Osteoblast (primary cell): ENCODE data around the gene TGM4. TPM values are rescaled to one million over a fixed set of nuclear protein-coding genes. Genes with fewer than 3 reads are reported as not detected.

ENCODE experiments used
- DNase-seq: peaks from one replicate; pipeline ENCODE4 v3.0.0; 2011; ENCODE audit warnings: low spot score, mixed read lengths; ENCODE audit not compliant: insufficient read length; ENCODE audit errors: missing footprints
- H2AFZ ChIP-seq: 2 replicates; pipeline ENCODE4 v1.6.0; 2011; ENCODE audit warnings: mild to moderate bottlenecking, low read length
- H3K27ac ChIP-seq: 2 replicates; pipeline ENCODE4 v1.5.1; 2011; ENCODE audit warnings: mild to moderate bottlenecking, low read depth, low read length, moderate library complexity
- H3K27me3 ChIP-seq: 2 replicates; pipeline ENCODE4 v1.6.0; 2012; ENCODE audit warnings: mild to moderate bottlenecking, control low read depth, inconsistent platforms, low read length, moderate library complexity; ENCODE audit not compliant: insufficient read depth
- H3K36me3 ChIP-seq: 2 replicates; pipeline ENCODE4 v1.5.1; 2011; ENCODE audit warnings: mild to moderate bottlenecking, low read length, control low read depth, moderate library complexity; ENCODE audit not compliant: insufficient read depth
- H3K4me1 ChIP-seq: 2 replicates; pipeline ENCODE4 v1.5.1; 2011; ENCODE audit warnings: mild to moderate bottlenecking, low read length, control low read depth, moderate library complexity; ENCODE audit not compliant: insufficient read depth
- H3K4me2 ChIP-seq: 2 replicates; pipeline ENCODE4 v1.6.0; 2011; ENCODE audit warnings: mild to moderate bottlenecking, low read length; ENCODE audit not compliant: insufficient read depth
- H3K4me3 ChIP-seq: fragments of 200-600 bp; sonication (generic); 3 replicates; pipeline ENCODE4 v1.5.1; 2012; ENCODE audit warnings: mild to moderate bottlenecking, low read length, inconsistent platforms; ENCODE audit not compliant: insufficient read depth
- H3K79me2 ChIP-seq: 2 replicates; pipeline ENCODE4 v1.6.0; 2012; ENCODE audit warnings: mild to moderate bottlenecking, low read length, control low read depth, inconsistent platforms; ENCODE audit not compliant: insufficient read depth
- H3K9me3 ChIP-seq: 2 replicates; pipeline ENCODE4 v1.5.1; 2011; ENCODE audit warnings: low read depth, low read length, control low read depth
- H4K20me1 ChIP-seq: 2 replicates; pipeline ENCODE4 v1.6.0; 2012; ENCODE audit warnings: mild to moderate bottlenecking, low read length, control low read depth; ENCODE audit not compliant: insufficient read depth
- CTCF ChIP-seq: IDR thresholded peaks from 2 replicates; pipeline ENCODE4 v1.5.1; 2011; ENCODE audit warnings: mild to moderate bottlenecking, low read depth, low read length, moderate library complexity; ENCODE audit errors: extremely low read depth
- total RNA-seq: library from RNA; depleted of rRNA; stranded (reverse); fragments of >200 nt; gene quantifications from 2 replicates; pipeline ENCODE4 v1.2.3, GENCODE V29; 2012

Gene TGM4
- total RNA-seq, 1 donor, result not detected

DNA sequence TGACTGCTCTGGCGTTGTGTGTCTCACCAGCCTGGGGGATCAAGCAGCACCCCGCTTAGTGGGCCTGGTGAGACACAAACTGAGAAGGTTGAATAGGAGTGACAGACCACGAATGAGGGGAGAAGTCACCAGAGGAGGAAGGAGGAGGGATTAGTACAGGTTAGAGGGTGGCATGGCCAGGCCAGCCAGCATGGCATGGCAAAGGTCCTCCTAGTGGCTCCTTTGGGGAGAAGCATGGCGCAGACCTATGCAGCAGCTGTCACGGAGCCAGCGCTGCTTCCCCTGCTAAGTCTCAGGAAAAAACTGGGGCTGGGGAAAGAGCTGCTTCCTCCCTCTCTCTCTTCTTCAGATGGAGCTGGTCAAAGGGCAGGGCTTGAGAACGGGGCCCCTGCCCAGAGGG is 53.0 kb downstream of the TGM4 start:
- no peaks in the 10 kb centered on the region for H3K9me3 ChIP-seq
- no peaks in the 10 kb centered on the region for H3K4me1 ChIP-seq
- H4K20me1 ChIP-seq, result no peaks in the 10 kb centered on the region
- H3K79me2 ChIP-seq, result no peaks in the 10 kb centered on the region
- no peak for TF ChIP-seq CTCF
- H3K27me3 ChIP-seq, result no peaks in the 10 kb centered on the region
- no peak overlapping the region for H3K4me2 ChIP-seq
- no peak overlapping the region for H3K4me3 ChIP-seq
- peaks cover 17% of the 10 kb centered on the region for H3K36me3 ChIP-seq
- no peak overlapping the region for H3K27ac ChIP-seq
- no peak overlapping the region for H2AFZ ChIP-seq
- no peak for DNase-seq

GRCh38 chr3:44929782-44930181 is 55.4 kb downstream of the TGM4 start:
- Histone ChIP-seq H4K20me1 (no peaks in the 10 kb centered on the region), H3K4me2 (no peak overlapping the region), H3K79me2 (no peaks in the 10 kb centered on the region), H3K4me3 (no peak overlapping the region), H2AFZ (no peak overlapping the region), H3K9me3 (no peaks in the 10 kb centered on the region), H3K4me1 (no peaks in the 10 kb centered on the region), H3K36me3 (peaks cover 22% of the 10 kb centered on the region), H3K27ac (no peak overlapping the region), H3K27me3 (no peaks in the 10 kb centered on the region)
- no peak for TF ChIP-seq CTCF
- no peak for DNase-seq

DNA sequence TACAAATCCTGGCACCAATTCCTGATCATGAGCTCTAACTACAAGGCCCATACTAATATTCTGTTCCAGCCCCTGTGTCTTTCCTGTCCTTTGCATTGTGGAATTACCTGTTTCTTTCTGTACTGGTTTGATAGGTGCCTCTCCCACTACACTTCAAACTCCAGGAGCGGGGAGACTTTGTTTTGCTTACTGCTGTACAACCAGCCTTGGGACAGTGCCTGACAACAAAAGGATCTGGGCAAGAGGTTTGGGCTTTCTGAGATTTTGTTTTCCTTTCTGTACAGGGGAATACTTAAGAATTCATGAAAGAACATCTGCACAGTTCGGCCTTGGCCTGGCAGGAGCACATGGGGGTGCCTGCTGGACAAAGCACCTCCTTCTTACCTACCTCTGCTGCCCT is 56.5 kb downstream of the TGM4 start:
- Histone ChIP-seq H3K27me3 (no peaks in the 10 kb centered on the region), H3K4me3 (no peak overlapping the region), H3K4me1 (no peaks in the 10 kb centered on the region), H3K36me3 (peaks cover 17% of the 10 kb centered on the region), H3K4me2 (no peak overlapping the region), H2AFZ (no peak overlapping the region), H3K79me2 (peaks cover 3% of the 10 kb centered on the region), H4K20me1 (no peaks in the 10 kb centered on the region), H3K27ac (no peak overlapping the region), H3K9me3 (no peaks in the 10 kb centered on the region)
- TF ChIP-seq CTCF, result no peak
- DNase-seq, result no peak

DNA sequence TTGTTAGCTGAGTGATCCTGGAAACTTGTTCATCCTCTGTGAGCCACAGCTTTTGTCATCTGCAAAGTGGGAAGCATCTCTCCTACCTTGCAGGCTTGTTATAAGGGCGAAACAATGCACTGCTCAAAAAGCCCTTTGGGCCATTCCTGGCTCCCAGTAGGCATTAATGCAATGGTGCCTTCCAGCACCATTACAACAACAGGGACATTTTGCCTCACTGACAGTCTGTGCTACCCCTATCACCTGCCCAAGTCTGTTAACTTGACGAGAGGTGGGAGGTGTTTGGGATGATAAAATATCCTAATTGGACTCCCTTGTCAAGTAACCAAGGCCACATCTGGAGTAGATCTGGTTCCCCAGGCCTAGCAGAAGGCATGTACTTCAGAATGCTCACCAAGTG is 57.4 kb downstream of the TGM4 start:
- Histone ChIP-seq H3K79me2 (peaks cover 3% of the 10 kb centered on the region), H3K9me3 (no peaks in the 10 kb centered on the region), H3K4me3 (no peak overlapping the region), H3K27ac (no peak overlapping the region), H4K20me1 (no peaks in the 10 kb centered on the region), H3K4me1 (no peaks in the 10 kb centered on the region), H3K27me3 (no peaks in the 10 kb centered on the region), H2AFZ (no peak overlapping the region), H3K4me2 (no peak overlapping the region), H3K36me3 (peaks cover 17% of the 10 kb centered on the region)
- no peak for DNase-seq
- no peak for TF ChIP-seq CTCF
